Measurements from ENCODE around the gene TASP1. TPM values are rescaled to one million over a fixed set of nuclear protein-coding genes. Genes with fewer than 3 reads are reported as not detected.
"Not testable (repeated sequence)": the region's sequence is repeated elsewhere in the genome, so short reads cannot be mapped to it uniquely, and the experiment has no call there.

Gene TASP1
- total and polyA plus RNA-seq, 10 of the 15 experiments (the other 5 are each of a cell fraction or from before 2014, with no cell fraction given): 7.4 to 17.8 (median 10.5) TPM

DNA sequence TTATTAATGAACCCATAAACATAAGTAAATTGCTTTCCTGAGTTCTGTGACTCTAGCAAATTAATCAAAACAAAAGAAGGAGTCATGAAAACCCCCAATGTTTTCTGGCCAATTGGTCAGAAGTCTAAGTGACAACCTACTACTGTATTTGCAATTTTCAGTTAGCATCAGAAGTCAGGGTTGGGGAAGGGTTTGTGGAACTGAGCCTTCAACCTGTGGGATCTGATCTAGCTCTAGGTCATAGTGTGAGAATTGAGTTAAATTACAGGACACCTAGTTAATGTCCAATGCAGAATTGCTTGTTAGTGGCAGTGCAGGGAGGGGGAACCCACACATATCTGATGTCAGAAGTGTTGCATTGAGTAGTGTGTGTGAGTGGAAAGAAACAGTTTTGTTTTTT, 275.3 kb downstream of the TASP1 start:
- TF ChIP-seq SMAD5 (IDR thresholded peaks at IDR 0.05; ENCODE audit: low read depth) (no peak), IKZF1 (conservative IDR thresholded peaks at IDR 0.05) (no peak), SUPT20H (IDR thresholded peaks at IDR 0.05; ENCODE audit: borderline replicate concordance, control insufficient read depth, low read depth, low read length) (no peak), NFXL1 (IDR thresholded peaks at IDR 0.05; ENCODE audit: borderline replicate concordance) (no peak), POU2F2 (IDR thresholded peaks at IDR 0.05; ENCODE audit: borderline replicate concordance, low read depth, low read length) (no peak), TCF3 (IDR thresholded peaks at IDR 0.05; ENCODE audit: borderline replicate concordance, insufficient read depth, low read depth, low read length) (no peak)
- TF ChIP-seq, protein P1, sequence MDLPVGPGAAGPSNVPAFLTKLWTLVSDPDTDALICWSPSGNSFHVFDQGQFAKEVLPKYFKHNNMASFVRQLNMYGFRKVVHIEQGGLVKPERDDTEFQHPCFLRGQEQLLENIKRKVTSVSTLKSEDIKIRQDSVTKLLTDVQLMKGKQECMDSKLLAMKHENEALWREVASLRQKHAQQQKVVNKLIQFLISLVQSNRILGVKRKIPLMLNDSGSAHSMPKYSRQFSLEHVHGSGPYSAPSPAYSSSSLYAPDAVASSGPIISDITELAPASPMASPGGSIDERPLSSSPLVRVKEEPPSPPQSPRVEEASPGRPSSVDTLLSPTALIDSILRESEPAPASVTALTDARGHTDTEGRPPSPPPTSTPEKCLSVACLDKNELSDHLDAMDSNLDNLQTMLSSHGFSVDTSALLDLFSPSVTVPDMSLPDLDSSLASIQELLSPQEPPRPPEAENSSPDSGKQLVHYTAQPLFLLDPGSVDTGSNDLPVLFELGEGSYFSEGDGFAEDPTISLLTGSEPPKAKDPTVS (IDR thresholded peaks at IDR 0.05; ENCODE audit: low read depth, low read length): no peak
- Histone ChIP-seq H4K20me1 (ENCODE audit: control insufficient read depth, insufficient read depth) (no peaks in the 10 kb centered on the region), H3K9me3 (replicated peaks; ENCODE audit: control insufficient read depth, insufficient read depth, low read length) (no peaks in the 10 kb centered on the region), H3K9ac (ENCODE audit: control insufficient read depth, insufficient read depth, low read length) (no peak overlapping the region), H3K27ac (ENCODE audit: control insufficient read depth, insufficient read depth) (no peak overlapping the region), H3K4me1 (ENCODE audit: control insufficient read depth, insufficient read depth, low read length) (no peaks in the 10 kb centered on the region), H3K4me2 (ENCODE audit: control insufficient read depth, insufficient read depth) (no peak overlapping the region), H3K27me3 (replicated peaks in 1 of 2; ENCODE audit: control insufficient read depth in 2 of 2, insufficient read depth in 2 of 2, low read length in 1 of 2) (no peaks in the 10 kb centered on the region), H2AFZ (ENCODE audit: control insufficient read depth, low read depth, low read length) (no peak overlapping the region), H3K4me3 (no peak overlapping the region), H3K79me2 (ENCODE audit: control insufficient read depth, insufficient read depth, low read length) (no peaks in the 10 kb centered on the region), H3K36me3 (ENCODE audit: control insufficient read depth in 2 of 2, insufficient read depth in 2 of 2, low read length in 1 of 2) (no peaks in the 10 kb centered on the region)
- in situ Hi-C loops (cut with MboI): no loop called here
- SMC1A ChIA-PET (ENCODE audit: uncharacterized antibody, unreplicated experiment): interaction anchor here (0.9 to 1.5 kb wide), 5 partner anchors 12 to 39 kb away, joined by 4 to 7 read pairs (median 6); no protein-coding TSS in a partner anchor
- RAD21 ChIA-PET (ENCODE audit: unreplicated experiment): interaction anchor here (1.1 to 1.3 kb wide), 2 partner anchors 23 to 39 kb away, joined by 5 read pairs; no protein-coding TSS in a partner anchor
- POLR2A ChIA-PET: no interaction called here
- ATAC-seq: peak; percentile 66
- intact Hi-C loops (cut with micrococcal nuclease; ENCODE audit: unreplicated experiment): no loop called here
- FAIRE-seq: no peak
- CTCF ChIA-PET: interaction anchor here (0.5 to 0.8 kb wide), 2 partner anchors 17 to 80 kb away, joined by 3 read pairs; no protein-coding TSS in a partner anchor
- DNase-seq (ENCODE audit: low read depth, low spot score): no peak
- BruUV-seq (replicated peaks): no TSS peak

DNA sequence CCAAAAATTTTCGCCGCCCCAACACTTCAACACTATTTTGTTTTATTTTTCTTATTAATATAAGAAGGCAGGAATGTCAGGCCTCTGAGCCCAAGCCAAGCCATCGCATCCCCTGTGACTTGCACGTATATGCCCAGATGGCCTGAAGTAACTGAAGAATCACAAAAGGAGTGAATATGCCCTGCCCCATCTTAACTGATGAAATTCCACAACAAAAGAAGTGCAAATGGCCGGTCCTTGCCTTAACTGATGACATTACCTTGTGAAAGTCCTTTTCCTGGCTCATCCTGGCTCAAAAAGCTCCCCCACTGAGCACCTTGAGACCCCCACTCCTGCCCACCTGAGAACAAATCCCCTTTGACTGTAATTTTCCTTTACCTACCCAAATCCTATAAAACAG, 276.6 kb downstream of the TASP1 start:
- ATAC-seq; DNase-seq (ENCODE audit: low read depth, low spot score); H3K79me2 ChIP-seq (ENCODE audit: control insufficient read depth, insufficient read depth, low read length); H2AFZ ChIP-seq (ENCODE audit: control insufficient read depth, low read depth, low read length); H4K20me1 ChIP-seq (ENCODE audit: control insufficient read depth, insufficient read depth); H3K4me2 ChIP-seq (ENCODE audit: control insufficient read depth, insufficient read depth); H3K4me3 ChIP-seq; H3K4me1 ChIP-seq (ENCODE audit: control insufficient read depth, insufficient read depth, low read length); H3K36me3 ChIP-seq (ENCODE audit: control insufficient read depth in 2 of 2, insufficient read depth in 2 of 2, low read length in 1 of 2); in situ Hi-C loops (cut with MboI); H3K27me3 ChIP-seq (replicated peaks in 1 of 2; ENCODE audit: control insufficient read depth in 2 of 2, insufficient read depth in 2 of 2, low read length in 1 of 2); RAD21 ChIA-PET (ENCODE audit: unreplicated experiment); intact Hi-C loops (cut with micrococcal nuclease; ENCODE audit: unreplicated experiment); FAIRE-seq; POLR2A ChIA-PET; H3K27ac ChIP-seq (ENCODE audit: control insufficient read depth, insufficient read depth); H3K9me3 ChIP-seq (replicated peaks; ENCODE audit: control insufficient read depth, insufficient read depth, low read length); BruUV-seq (replicated peaks); H3K9ac ChIP-seq (ENCODE audit: control insufficient read depth, insufficient read depth, low read length): not testable (repeated sequence)
- ChIA-PET CTCF (interaction anchor here (0.6 kb wide), 1 partner anchor 224 kb away, joined by 3 read pairs; no protein-coding TSS in a partner anchor), SMC1A (ENCODE audit: uncharacterized antibody, unreplicated experiment) (interaction anchor here (1.3 to 1.4 kb wide), 3 partner anchors 13 to 22 kb away, joined by 4 to 7 read pairs (median 6); no protein-coding TSS in a partner anchor)
- 11% methylated on average over 3 of the region's 5 CpGs for WGBS (ENCODE audit: insufficient coverage, insufficient replicate concordance, low lambda C conversion rate, missing lambda C conversion rate)

DNA sequence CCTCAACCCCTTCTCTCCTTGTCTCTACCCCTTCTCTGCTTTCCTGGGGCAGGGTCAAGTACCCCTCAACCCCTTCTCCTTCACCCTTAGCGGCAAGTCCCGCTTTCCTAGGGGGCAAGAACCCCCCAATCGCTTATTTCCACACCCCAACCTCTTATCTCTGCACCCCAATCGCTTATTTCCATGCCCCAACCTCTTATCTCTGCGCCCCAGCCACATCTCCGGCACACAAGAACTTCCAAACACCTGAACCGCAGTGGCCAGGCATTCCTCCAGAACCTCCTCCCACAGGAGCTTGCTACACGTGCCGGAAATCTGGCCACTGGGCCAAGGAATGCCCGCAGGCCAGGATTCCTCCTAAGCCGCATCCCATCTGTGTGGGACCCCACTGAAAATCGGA, 279.8 kb downstream of the TASP1 start:
- H2AFZ ChIP-seq (ENCODE audit: control insufficient read depth, low read depth, low read length); H3K4me1 ChIP-seq (ENCODE audit: control insufficient read depth, insufficient read depth, low read length); H3K4me2 ChIP-seq (ENCODE audit: control insufficient read depth, insufficient read depth); CTCF ChIA-PET; RAD21 ChIA-PET (ENCODE audit: unreplicated experiment); ATAC-seq; H3K9ac ChIP-seq (ENCODE audit: control insufficient read depth, insufficient read depth, low read length); H3K27me3 ChIP-seq (replicated peaks in 1 of 2; ENCODE audit: control insufficient read depth in 2 of 2, insufficient read depth in 2 of 2, low read length in 1 of 2); BruUV-seq (replicated peaks); H3K9me3 ChIP-seq (replicated peaks; ENCODE audit: control insufficient read depth, insufficient read depth, low read length); intact Hi-C loops (cut with micrococcal nuclease; ENCODE audit: unreplicated experiment); SMC1A ChIA-PET (ENCODE audit: uncharacterized antibody, unreplicated experiment); POLR2A ChIA-PET; H3K4me3 ChIP-seq; DNase-seq (ENCODE audit: low read depth, low spot score); H4K20me1 ChIP-seq (ENCODE audit: control insufficient read depth, insufficient read depth); in situ Hi-C loops (cut with MboI); H3K79me2 ChIP-seq (ENCODE audit: control insufficient read depth, insufficient read depth, low read length); FAIRE-seq; H3K36me3 ChIP-seq (ENCODE audit: control insufficient read depth in 2 of 2, insufficient read depth in 2 of 2, low read length in 1 of 2); H3K27ac ChIP-seq (ENCODE audit: control insufficient read depth, insufficient read depth): not testable (repeated sequence)
- WGBS (ENCODE audit: insufficient coverage, insufficient replicate concordance, low lambda C conversion rate, missing lambda C conversion rate): 40% methylated on average over 11 of the region's 12 CpGs

Measured in GM12878 (cell line).